ENCODE measurements around the gene DNAH7. TPM values are rescaled to one million over a fixed set of nuclear protein-coding genes. Genes with fewer than 3 reads are reported as not detected.

Gene DNAH7
- total and polyA plus RNA-seq, 7 donors: 0.04 to 0.29 (median 0.10) TPM; not detected in 1

GRCh38 chr2:195730912-195731311 lies 337.7 kb downstream of the DNAH7 start:
- 95 to 98% (median 97%) methylated on average over 3 of the region's 3 CpGs for WGBS, 3 donors
- TF ChIP-seq CTCF (IDR thresholded peaks at IDR 0.05): no peak
- Histone ChIP-seq H3K9me3 (no peaks in the 10 kb centered on the region), H3K4me3 (no peak overlapping the region), H3K4me1 (no peaks in the 10 kb centered on the region), H3K27ac (no peak overlapping the region), H3K27me3 (ENCODE audit: insufficient read depth in 3 of 3, low read length in 2 of 3) (no peaks in the 10 kb centered on the region), H3K36me3 (ENCODE audit: insufficient read depth in 1 of 2, low read depth in 1 of 2) (peaks cover 0 to 20% of the 10 kb centered on the region in 2 donors)
- DNase-seq (no peak), ATAC-seq (no peak)
- intact Hi-C loops (cut with DNase I): no loop called here

GRCh38 chr2:195727106-195727505 lies 341.5 kb downstream of the DNAH7 start:
- WGBS, 3 donors: 76 to 79% (median 78%) methylated on average over 4 of the region's 4 CpGs
- ATAC-seq (no peak), DNase-seq (no peak)
- no peaks in the 10 kb centered on the region for H3K27me3 ChIP-seq (ENCODE audit: insufficient read depth in 3 of 3, low read length in 2 of 3)
- H3K9me3 ChIP-seq: no peaks in the 10 kb centered on the region
- no peak overlapping the region for H3K27ac ChIP-seq
- H3K4me1 ChIP-seq: no peaks in the 10 kb centered on the region
- no peak for TF ChIP-seq CTCF (IDR thresholded peaks at IDR 0.05)
- H3K36me3 ChIP-seq (ENCODE audit: insufficient read depth in 1 of 2, low read depth in 1 of 2): peaks cover 0 to 25% of the 10 kb centered on the region in 2 donors
- intact Hi-C loops (cut with DNase I): no loop called here
- no peak overlapping the region for H3K4me3 ChIP-seq

- Histone ChIP-seq H3K27ac (no peak overlapping the region), H3K4me3 (no peak overlapping the region), H3K36me3 (ENCODE audit: insufficient read depth in 1 of 2, low read depth in 1 of 2) (peaks cover 0 to 30% of the 10 kb centered on the region in 2 donors), H3K9me3 (no peaks in the 10 kb centered on the region), H3K27me3 (ENCODE audit: insufficient read depth in 3 of 3, low read length in 2 of 3) (no peaks in the 10 kb centered on the region), H3K4me1 (no peaks in the 10 kb centered on the region)
- DNase-seq (no peak), ATAC-seq (no peak)
- WGBS, 3 donors: 97% methylated on average over 1 of the region's 1 CpG
- intact Hi-C loops (cut with DNase I): no loop called here
- no peak for TF ChIP-seq CTCF (IDR thresholded peaks at IDR 0.05)
Observed at GRCh38 chr2:195722075-195722474, 346.6 kb downstream of the DNAH7 start.

GRCh38 chr2:195721042-195721441 lies 347.6 kb downstream of the DNAH7 start:
- H3K4me3 ChIP-seq: no peak overlapping the region
- no peaks in the 10 kb centered on the region for H3K9me3 ChIP-seq
- no peak for ATAC-seq
- 99 to 100% (median 100%) methylated on average over 2 of the region's 2 CpGs for WGBS, 3 donors
- intact Hi-C loops (cut with DNase I): no loop called here
- H3K27me3 ChIP-seq (ENCODE audit: insufficient read depth in 3 of 3, low read length in 2 of 3): no peaks in the 10 kb centered on the region
- TF ChIP-seq CTCF (IDR thresholded peaks at IDR 0.05): no peak
- no peak for DNase-seq
- no peaks in the 10 kb centered on the region for H3K4me1 ChIP-seq
- peaks cover 4 to 38% of the 10 kb centered on the region in 2 donors for H3K36me3 ChIP-seq (ENCODE audit: insufficient read depth in 1 of 2, low read depth in 1 of 2)
- H3K27ac ChIP-seq: no peak overlapping the region

GRCh38 chr2:195716466-195716865 lies 352.2 kb downstream of the DNAH7 start:
- Histone ChIP-seq H3K4me3 (no peak overlapping the region), H3K36me3 (ENCODE audit: insufficient read depth in 1 of 2, low read depth in 1 of 2) (peaks cover 4 to 53% of the 10 kb centered on the region in 2 donors), H3K27me3 (ENCODE audit: insufficient read depth in 3 of 3, low read length in 2 of 3) (no peaks in the 10 kb centered on the region), H3K27ac (no peak overlapping the region), H3K9me3 (no peaks in the 10 kb centered on the region), H3K4me1 (no peaks in the 10 kb centered on the region)
- DNase-seq (no peak), ATAC-seq (no peak)
- no peak for TF ChIP-seq CTCF (IDR thresholded peaks at IDR 0.05)
- WGBS, 3 donors: 96% methylated on average over 4 of the region's 4 CpGs
- intact Hi-C loops (cut with DNase I): no loop called here

Data from psoas muscle (tissue), 8 donors.